Caco-2 (cell line): Measurements from ENCODE around the gene KLLN. TPM values are rescaled to one million over a fixed set of nuclear protein-coding genes. Genes with fewer than 3 reads are reported as not detected.

ENCODE experiments used
- BruUV-seq: library from RNA; stranded (reverse); fragments of 400-500 nt; replicated peaks from 2 replicates; lab custom pipeline; 2021; lab: Mats Ljungman, UMichigan
- CTCF ChIA-PET: fragments of 300-600 bp; sonication (Branson Sonifier 250); formaldehyde crosslinking; loops from one replicate; lab custom pipeline; 2022; ENCODE audit warnings: antibody characterized with exemption; lab: Charles Lee
- POLR2A ChIA-PET: fragments of 300-600 bp; sonication (Branson Sonifier 250); formaldehyde crosslinking; loops from one replicate; lab custom pipeline; 2022; ENCODE audit warnings: antibody characterized with exemption; lab: Charles Lee
- DNase-seq, 2 experiments: peaks; one replicate each; pipeline versions ENCODE4 v3.0.0 to v3.0.0-alpha.2; 2020 to 2022
- H3K27me3 ChIP-seq: replicated peaks from 2 replicates; pipeline ENCODE4 v1.6.0; 2011; ENCODE audit warnings: low read length; ENCODE audit not compliant: control insufficient read depth, insufficient read depth
- H3K36me3 ChIP-seq: 2 replicates; pipeline ENCODE4 v1.5.1; 2011; ENCODE audit warnings: low read length; ENCODE audit not compliant: control insufficient read depth, insufficient read depth
- H3K4me1 ChIP-seq: fragments of 250-450 bp; sonication (Bioruptor Pico); 2 replicates; pipeline ENCODE4 v1.5.1; 2020; ENCODE audit warnings: mild to moderate bottlenecking
- H3K4me3 ChIP-seq: 2 replicates; pipeline ENCODE4 v1.5.1; 2011; ENCODE audit warnings: low read depth, mild to moderate bottlenecking, control low read depth, low read length
- H3K9me3 ChIP-seq: fragments of 250-450 bp; sonication (Bioruptor Pico); 2 replicates; pipeline ENCODE4 v1.5.1; 2020; ENCODE audit warnings: mild to moderate bottlenecking, moderate library complexity
- H3K27ac Mint-ChIP-seq: one replicate; pipeline ENCODE4 v1.8.0; 2022; ENCODE audit warnings: mixed read lengths; ENCODE audit not compliant: unreplicated experiment
- H3K27me3 Mint-ChIP-seq: one replicate; pipeline ENCODE4 v1.8.0; 2022; ENCODE audit warnings: mixed read lengths; ENCODE audit not compliant: insufficient read depth, unreplicated experiment
- H3K36me3 Mint-ChIP-seq: one replicate; pipeline ENCODE4 v1.8.0; 2022; ENCODE audit warnings: mild to moderate bottlenecking, mixed read lengths; ENCODE audit not compliant: insufficient read depth, unreplicated experiment
- H3K4me1 Mint-ChIP-seq: one replicate; pipeline ENCODE4 v1.8.0; 2022; ENCODE audit warnings: low read depth, mixed read lengths; ENCODE audit not compliant: unreplicated experiment
- H3K4me3 Mint-ChIP-seq: one replicate; pipeline ENCODE4 v1.8.0; 2022; ENCODE audit warnings: mild to moderate bottlenecking, moderate library complexity, mixed read lengths; ENCODE audit not compliant: unreplicated experiment
- H3K9me3 Mint-ChIP-seq: one replicate; pipeline ENCODE4 v1.8.0; 2022; ENCODE audit warnings: mixed read lengths; ENCODE audit not compliant: unreplicated experiment
- intact Hi-C: fragments of 100-400 bp; cut with micrococcal nuclease; formaldehyde crosslinking; loops from one replicate; pipeline ENCODE4 v1.10.0; 2022; ENCODE audit not compliant: unreplicated experiment
- total RNA-seq: library from RNA; stranded (reverse); gene quantifications from 2 replicates; pipeline ENCODE4 v1.2.3, GENCODE V29; 2022
- TF ChIP-seq, protein P1 (sequence below), 2 experiments: fragments of 200-600 bp in 1 of 2; IDR thresholded peaks; 1 replicate in 1 of 2; 2 replicates in 1 of 2; pipeline versions ENCODE4 v1.5.1 to v1.8.0; 2011 to 2022; ENCODE audit warnings: antibody characterized with exemption in 1 of 2, control low read depth in 1 of 2, inconsistent platforms in 1 of 2, low read depth in 1 of 2, low read length in 1 of 2, mild to moderate bottlenecking in 1 of 2, moderate library complexity in 1 of 2; ENCODE audit not compliant: insufficient read depth in 1 of 2, severe bottlenecking in 1 of 2, unreplicated experiment in 1 of 2

The KLLN gene
- total RNA-seq, 1 experiment from 2014 or later, result 1.2 TPM

DNA sequence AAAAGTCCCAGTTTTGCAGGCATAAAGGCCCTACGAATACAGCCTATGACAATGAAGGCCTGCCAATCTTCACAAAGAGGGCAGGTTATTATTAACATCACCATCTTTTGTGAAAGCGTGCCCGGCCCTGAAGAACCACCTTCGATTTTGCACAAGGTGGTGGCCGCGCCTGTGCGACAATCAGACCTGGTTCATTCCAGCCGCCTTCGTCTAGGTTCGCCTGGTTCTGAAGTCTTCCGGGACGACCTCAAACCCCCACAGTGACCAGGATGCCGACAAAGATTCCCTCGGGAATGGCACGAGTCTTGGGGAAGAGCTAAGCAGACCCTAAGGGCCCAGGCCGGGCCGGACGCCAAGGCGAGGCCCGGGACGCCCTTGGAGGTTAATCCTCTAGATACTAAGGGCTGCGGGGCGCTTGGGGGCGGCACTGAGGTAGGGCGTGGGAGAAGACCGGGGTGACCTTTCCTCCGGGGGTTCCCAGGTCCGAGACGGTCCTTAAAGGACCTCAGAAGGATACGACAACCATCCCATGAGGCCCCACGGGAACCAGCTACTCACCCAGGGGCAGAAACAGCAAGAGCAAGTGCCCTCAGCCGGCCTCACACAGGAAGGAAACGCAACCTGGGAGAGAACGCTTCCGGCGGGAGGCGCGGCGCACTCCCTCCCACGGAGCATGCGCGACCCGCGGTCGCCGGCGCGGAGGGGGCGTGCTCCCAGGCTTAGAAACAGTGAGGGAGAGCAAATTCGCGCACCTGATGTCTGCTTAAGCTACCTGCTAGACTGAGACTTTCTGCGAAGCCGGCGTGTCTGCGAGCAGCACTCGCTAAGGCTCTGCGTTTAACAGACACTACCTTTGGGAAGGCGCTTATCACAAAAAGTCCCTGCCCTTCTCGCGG is 45.5 kb downstream of the KLLN start, which contains the start of gene ATAD1:
Gene ATAD1, minus strand, starts transcription at position 618 of the 896 bp plus-strand sequence. CDS start 3,627 bp downstream, outside the sequence.
- Mint-ChIP-seq H3K4me3 (peak within 1 kb of the TSS; percentile 99), H3K4me1 (peaks cover 17% of the 10 kb centered on the region), H3K27me3 (no peaks in the 10 kb centered on the region), H3K9me3 (no peaks in the 10 kb centered on the region), H3K27ac (peak within 1 kb of the TSS; percentile 96), H3K36me3 (peaks cover 5% of the 10 kb centered on the region)
- Histone ChIP-seq H3K9me3 (no peaks in the 10 kb centered on the region), H3K27me3 (no peaks in the 10 kb centered on the region), H3K4me3 (peak within 1 kb of the TSS; percentile 66), H3K4me1 (peaks cover 24% of the 10 kb centered on the region), H3K36me3 (no peaks in the 10 kb centered on the region)
- BruUV-seq, result no TSS peak
- TF ChIP-seq, protein P1, sequence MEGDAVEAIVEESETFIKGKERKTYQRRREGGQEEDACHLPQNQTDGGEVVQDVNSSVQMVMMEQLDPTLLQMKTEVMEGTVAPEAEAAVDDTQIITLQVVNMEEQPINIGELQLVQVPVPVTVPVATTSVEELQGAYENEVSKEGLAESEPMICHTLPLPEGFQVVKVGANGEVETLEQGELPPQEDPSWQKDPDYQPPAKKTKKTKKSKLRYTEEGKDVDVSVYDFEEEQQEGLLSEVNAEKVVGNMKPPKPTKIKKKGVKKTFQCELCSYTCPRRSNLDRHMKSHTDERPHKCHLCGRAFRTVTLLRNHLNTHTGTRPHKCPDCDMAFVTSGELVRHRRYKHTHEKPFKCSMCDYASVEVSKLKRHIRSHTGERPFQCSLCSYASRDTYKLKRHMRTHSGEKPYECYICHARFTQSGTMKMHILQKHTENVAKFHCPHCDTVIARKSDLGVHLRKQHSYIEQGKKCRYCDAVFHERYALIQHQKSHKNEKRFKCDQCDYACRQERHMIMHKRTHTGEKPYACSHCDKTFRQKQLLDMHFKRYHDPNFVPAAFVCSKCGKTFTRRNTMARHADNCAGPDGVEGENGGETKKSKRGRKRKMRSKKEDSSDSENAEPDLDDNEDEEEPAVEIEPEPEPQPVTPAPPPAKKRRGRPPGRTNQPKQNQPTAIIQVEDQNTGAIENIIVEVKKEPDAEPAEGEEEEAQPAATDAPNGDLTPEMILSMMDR (IDR thresholded peaks at IDR 0.05; ENCODE audit: insufficient read depth in 1 of 2, low read depth in 1 of 2, low read length in 1 of 2, severe bottlenecking in 1 of 2, unreplicated experiment in 1 of 2), result peak in 1 of 2 experiments; percentile 30
- POLR2A ChIA-PET, result interaction anchor here (1.0 to 1.8 kb wide), 3 partner anchors 14 to 44 kb away, joined by 4 to 15 read pairs (median 4); no protein-coding TSS in a partner anchor
- intact Hi-C loops, result loop anchor here (1.0 to 2.0 kb wide), 2 partner anchors 24 to 45 kb away; partner anchors contain the start of genes KLLN and PTEN
- CTCF ChIA-PET, result interaction anchor here (0.5 to 2.1 kb wide), 4 partner anchors 45 to 569 kb away, joined by 3 to 5 read pairs (median 4); partner anchors contain the start of genes KLLN and PTEN
- DNase-seq, result peak; percentile 91 to 92

DNA sequence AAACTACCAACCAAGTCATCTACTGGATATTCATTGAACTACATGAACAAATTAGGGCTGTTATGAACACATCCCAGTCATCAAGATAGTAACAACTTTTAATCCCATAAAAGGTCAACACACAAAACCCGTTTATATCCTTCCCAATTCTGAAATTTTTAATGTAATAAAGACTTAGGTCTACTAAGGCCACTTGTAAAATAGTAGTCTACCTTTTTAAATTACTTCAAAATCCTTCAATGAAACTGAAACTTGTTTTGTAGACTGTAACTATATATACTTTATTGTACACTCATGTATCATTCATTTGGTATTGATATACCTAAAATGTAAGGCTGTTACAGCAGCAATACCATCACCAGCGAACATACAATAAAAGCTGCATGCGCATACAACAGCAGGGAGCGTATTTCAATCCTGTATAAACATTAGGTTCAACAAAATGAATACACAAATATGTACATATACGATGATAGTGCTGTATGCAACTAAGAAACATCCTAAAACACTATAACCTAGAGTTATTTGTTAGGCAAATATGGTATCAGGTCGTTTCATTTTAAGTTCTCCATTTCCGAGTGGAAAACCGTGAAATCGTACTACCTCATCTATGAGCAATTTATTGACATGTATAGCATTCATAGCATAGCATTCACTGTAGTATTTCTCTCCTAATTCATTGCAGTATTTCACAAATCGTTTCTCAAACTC is 46.3 kb downstream of the KLLN start:
- TF ChIP-seq, protein P1 (IDR thresholded peaks at IDR 0.05; ENCODE audit: insufficient read depth in 1 of 2, low read depth in 1 of 2, low read length in 1 of 2, severe bottlenecking in 1 of 2, unreplicated experiment in 1 of 2), result no peak
- Histone ChIP-seq H3K4me3 (peak overlapping the region; percentile 66), H3K36me3 (no peaks in the 10 kb centered on the region), H3K27me3 (no peaks in the 10 kb centered on the region), H3K9me3 (no peaks in the 10 kb centered on the region), H3K4me1 (peaks cover 24% of the 10 kb centered on the region)
- H3K4me1 Mint-ChIP-seq, result peaks cover 17% of the 10 kb centered on the region
- peak overlapping the region; percentile 99 for H3K4me3 Mint-ChIP-seq
- H3K27me3 Mint-ChIP-seq, result no peaks in the 10 kb centered on the region
- peaks cover 9% of the 10 kb centered on the region for H3K36me3 Mint-ChIP-seq
- ChIA-PET POLR2A (interaction anchor here (1.0 to 1.8 kb wide), 2 partner anchors 13 to 45 kb away, joined by 4 to 15 read pairs; no protein-coding TSS in a partner anchor), CTCF (interaction anchor here (1.4 to 2.1 kb wide), 2 partner anchors 46 to 297 kb away, joined by 4 read pairs; partner anchors contain the start of genes KLLN and PTEN)
- no peaks in the 10 kb centered on the region for H3K9me3 Mint-ChIP-seq
- intact Hi-C loops, result no loop called here
- BruUV-seq, result no TSS peak
- no peak for DNase-seq
- peak overlapping the region; percentile 96 for H3K27ac Mint-ChIP-seq
